Amniotic stem cell (primary cell): ENCODE results near the gene ZBTB47.

ENCODE experiments used
- DNase-seq: peaks from one replicate; lab custom pipeline; 2025; lab: John Stamatoyannopoulos, UW

The ZBTB47 gene

GRCh38 chr3:42699511-42699971 lies 46.0 kb downstream of the ZBTB47 start:
- DNase-seq = no peak

DNA sequence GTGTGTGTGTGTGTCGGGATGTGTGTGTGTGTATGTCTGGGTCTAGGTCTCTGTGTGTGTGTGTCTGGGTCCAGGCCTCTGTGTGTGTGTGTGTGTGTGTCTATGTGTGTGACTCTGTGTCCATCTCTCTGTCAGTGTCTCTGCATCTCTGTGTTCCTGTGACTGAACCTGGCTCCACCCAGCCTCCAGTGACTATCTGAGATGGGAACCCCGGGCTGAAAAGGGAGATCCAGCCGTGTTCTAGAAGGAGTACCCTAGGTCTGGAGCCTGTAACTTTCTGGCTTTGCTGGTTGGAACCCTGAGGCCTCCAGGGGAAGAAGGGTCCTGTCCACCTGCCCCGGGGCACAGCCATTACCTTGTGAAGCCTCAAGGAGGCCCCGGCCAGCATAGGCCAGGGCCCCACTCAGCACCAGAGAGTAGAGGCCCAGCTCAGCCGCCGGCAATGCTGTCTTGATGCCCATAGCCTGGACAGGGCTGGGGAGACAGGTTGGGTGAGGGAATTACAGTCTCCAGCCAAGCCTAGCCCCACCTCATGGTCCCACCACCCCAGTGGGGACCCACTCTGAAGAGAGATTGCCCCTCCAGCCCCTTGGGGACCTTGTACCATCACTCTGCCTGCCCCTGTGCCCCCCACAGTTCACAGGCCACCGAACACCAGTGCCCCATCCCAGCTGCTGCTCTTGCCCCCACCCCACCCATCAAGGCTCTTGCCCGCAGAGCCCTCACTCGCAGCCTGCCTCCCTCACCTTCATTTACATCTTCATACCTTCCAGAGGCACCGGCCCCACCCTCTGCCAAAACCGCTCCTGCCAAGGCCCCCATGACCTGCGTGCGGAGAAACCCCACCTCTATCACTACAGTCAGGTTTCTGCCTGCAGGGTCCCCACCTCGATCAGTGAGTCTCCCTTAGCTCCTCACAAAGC lies 47.1 kb downstream of the ZBTB47 start:
- DNase-seq = no peak

GRCh38 chr3:42701371-42702065 lies 48.0 kb downstream of the ZBTB47 start:
- no peak for DNase-seq

GRCh38 chr3:42702066-42702951 lies 48.8 kb downstream of the ZBTB47 start, which contains the start of gene HHATL:
Gene HHATL, minus strand, starts transcription at chr3:42702798. Its CDS starts 1,972 bp downstream, at chr3:42700826.
- DNase-seq = no peak

DNA sequence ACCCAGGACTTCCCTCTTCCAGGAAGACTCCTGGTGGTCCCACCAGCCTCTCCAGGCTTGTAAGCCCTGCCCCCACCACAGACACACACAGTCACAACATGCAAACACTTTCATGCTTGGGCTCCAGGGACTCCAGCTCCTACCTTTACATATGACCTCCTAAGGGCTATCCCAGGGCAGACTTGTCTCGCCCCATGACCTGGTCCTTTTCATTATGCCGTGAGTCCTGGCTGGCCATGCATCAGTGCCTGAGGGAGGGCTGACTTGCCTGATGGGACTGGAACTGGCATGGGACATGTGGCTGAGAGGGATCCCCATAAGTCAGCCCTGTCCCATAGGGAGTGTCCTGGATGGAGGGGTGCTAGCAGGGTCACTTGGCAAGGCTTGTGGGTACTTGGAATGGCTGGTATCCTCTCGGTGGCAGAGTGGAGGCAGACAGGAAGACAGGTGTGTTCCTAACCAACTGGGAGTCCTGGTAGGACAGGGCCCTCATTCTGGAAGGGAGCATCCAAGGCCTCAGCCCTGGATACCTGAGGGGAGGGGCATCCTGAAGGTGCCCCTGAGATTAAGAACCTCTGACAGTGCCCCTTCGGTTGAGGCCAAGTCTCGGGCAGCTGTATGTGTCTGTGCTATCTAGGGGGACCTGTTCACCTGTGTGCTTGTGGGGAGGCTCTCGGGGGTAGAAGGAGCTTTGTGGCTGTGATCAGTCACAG lies 49.6 kb downstream of the ZBTB47 start:
- no peak for DNase-seq

GRCh38 chr3:42703695-42704025 lies 50.2 kb downstream of the ZBTB47 start:
- DNase-seq = no peak

- no peak for DNase-seq
These were observed 50.8 kb downstream of the ZBTB47 start for GRCh38 chr3:42704136-42704841.

GRCh38 chr3:42705058-42705767 lies 51.7 kb downstream of the ZBTB47 start:
- no peak for DNase-seq

GRCh38 chr3:42705962-42706585 lies 52.6 kb downstream of the ZBTB47 start:
- no peak for DNase-seq

- DNase-seq = no peak
These were observed 53.5 kb downstream of the ZBTB47 start for GRCh38 chr3:42706721-42707619.

- no peak for DNase-seq
These were observed 54.3 kb downstream of the ZBTB47 start for GRCh38 chr3:42707620-42708355.

GRCh38 chr3:42708611-42709151 lies 55.2 kb downstream of the ZBTB47 start:
- DNase-seq = no peak

GRCh38 chr3:42709621-42710020 lies 56.1 kb downstream of the ZBTB47 start:
- no peak for DNase-seq

GRCh38 chr3:42710323-42711021 lies 57.0 kb downstream of the ZBTB47 start:
- DNase-seq = no peak

GRCh38 chr3:42711491-42712343 lies 58.2 kb downstream of the ZBTB47 start:
- no peak for DNase-seq

- DNase-seq = no peak
These were observed 58.8 kb downstream of the ZBTB47 start for GRCh38 chr3:42712344-42712648.
